ENCODE results near the gene COG4.
A peak's percentile ranks its signal among the peaks of the same experiment; 100 is the strongest.

Gene COG4

DNA sequence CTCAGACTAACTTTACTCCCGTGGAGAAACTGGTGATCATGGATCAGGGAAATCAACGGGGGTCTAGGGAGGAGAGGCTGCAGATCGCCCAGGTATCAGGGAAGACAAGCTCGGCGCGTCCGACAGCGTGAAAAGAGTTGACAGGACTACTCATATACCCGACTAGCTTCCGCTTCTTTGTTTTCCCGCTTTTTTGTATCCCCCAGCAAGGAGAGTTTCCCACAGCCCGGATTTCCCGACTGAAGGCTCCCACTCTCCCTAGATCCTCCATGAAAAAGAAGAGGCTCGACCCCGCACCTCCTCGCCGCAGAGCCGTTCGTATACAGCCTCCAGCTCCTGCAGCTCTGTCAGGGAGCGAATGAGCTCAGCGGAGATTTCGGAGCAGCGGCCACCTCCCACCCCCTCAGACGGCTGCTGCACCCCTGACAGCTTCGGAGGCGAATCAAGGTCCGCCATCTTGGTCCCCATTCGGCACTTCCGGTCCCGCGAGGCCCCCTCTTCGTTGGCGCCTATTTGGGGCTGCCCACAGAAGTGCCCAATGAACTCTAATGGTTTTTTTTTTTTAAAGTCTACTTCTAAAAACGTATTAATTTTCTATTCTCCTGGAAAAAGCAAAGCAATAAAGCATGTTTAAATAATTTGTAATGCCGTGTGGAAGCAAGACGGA, at the start of gene COG4:
TSS of gene COG4 (minus strand) at position 479 of the 667 bp plus-strand sequence. CDS start at position 468, 11 bp downstream.
- H3K36me3 ChIP-seq (ENCODE audit: insufficient read depth, low read length): peaks cover 14% of the 10 kb centered on the region
- H3K9ac ChIP-seq (ENCODE audit: low read depth, low read length): peak within 1 kb of the TSS; percentile 100
- no peaks in the 10 kb centered on the region for H3K9me3 ChIP-seq (ENCODE audit: control insufficient read depth, insufficient read depth, low read length)
- H3K4me1 ChIP-seq (ENCODE audit: insufficient read depth, low read length): peaks cover 14% of the 10 kb centered on the region; the same call in 1 of the 2 replicates

DNA sequence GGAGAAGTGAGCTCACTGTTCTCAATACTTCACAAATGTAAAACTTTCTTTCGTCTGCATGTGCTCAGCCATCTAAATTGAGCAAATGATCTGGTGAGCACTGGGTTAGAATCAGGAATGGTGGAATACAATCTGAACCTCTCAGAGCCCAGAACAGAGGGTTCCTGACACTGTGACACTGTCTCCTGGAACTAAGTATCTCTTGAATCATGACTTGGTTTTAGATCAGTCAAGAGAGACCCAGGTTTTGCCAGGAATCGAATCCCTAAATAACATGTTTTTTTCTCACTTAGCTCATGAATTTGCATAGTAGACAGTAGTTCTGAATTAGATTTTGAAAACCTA, 49.5 kb upstream of the COG4 start:
- H3K36me3 ChIP-seq (ENCODE audit: insufficient read depth, low read length): peaks cover 44% of the 10 kb centered on the region
- H3K4me1 ChIP-seq (ENCODE audit: insufficient read depth, low read length): peaks cover 14% of the 10 kb centered on the region

DNA sequence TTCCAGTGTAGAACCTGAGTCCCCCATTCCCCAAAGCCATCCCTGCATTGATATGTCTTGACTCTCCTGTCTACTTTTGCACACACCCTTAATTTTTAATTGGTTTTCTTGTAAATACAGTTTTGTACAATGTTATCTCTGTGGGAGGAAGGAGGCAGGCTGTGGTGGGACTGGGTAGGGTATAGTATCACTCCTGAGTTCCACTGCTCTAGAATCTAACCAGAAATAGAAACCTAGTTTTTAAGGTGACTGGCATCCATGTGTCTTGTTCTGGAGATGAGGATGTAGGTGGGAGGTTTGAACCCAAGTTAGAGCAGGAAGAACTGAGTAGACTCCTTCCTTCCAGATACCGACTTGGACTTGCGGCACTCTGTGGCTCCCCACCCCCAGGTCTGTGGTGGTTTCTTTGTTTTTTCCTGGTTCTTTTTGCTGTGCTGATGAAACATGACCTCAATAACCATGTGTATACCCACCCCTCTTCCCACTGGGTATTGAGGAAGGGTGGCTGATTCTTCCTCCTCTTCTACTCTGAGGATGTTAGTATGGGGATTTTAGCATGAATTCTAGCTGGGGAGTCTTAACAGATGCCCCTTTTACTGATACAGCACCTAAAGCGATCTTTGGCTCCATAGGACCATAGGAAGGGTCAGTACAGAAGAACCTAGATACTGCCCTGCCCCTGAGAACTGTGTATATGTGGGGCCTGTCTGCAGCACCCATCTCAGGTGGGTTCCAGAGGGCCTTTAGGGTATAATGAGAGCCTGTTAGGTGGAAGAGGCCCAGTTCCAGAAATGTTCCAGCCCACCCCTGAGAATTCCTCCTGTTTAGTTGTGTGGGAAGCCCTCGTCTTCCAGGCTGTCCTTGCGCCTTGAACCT, 48.9 kb upstream of the COG4 start:
- H3K9ac ChIP-seq (ENCODE audit: low read depth, low read length): no peak overlapping the region
- H3K4me1 ChIP-seq (ENCODE audit: insufficient read depth, low read length): peaks cover 14% of the 10 kb centered on the region
- H3K36me3 ChIP-seq (ENCODE audit: insufficient read depth, low read length): peaks cover 47% of the 10 kb centered on the region
- no peaks in the 10 kb centered on the region for H3K9me3 ChIP-seq (ENCODE audit: control insufficient read depth, insufficient read depth, low read length)

More for the DNA sequence above, 49.5 kb upstream of the COG4 start:
- Histone ChIP-seq H3K9ac (ENCODE audit: low read depth, low read length) (no peak overlapping the region), H3K9me3 (ENCODE audit: control insufficient read depth, insufficient read depth, low read length) (no peaks in the 10 kb centered on the region)

DNA sequence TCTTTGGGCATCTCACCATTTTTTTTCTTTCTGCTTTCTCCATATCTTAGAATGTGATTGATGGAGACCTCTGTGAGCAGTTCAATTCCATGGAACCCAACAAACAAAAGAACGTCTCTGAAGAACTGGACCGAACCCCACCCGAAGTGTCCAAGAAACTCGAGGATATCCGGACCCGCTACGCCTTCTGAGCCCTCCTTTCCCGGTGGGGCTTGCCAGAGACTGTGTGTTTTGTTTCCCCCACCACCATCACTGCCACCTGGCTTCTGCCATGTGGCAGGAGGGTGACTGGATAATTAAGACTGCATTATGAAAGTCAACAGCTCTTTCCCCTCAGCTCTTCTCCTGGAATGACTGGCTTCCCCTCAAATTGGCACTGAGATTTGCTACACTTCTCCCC, 48.3 kb upstream of the COG4 start:
- Histone ChIP-seq H3K9ac (ENCODE audit: low read depth, low read length) (no peak overlapping the region), H3K4me1 (ENCODE audit: insufficient read depth, low read length) (peaks cover 14% of the 10 kb centered on the region), H3K9me3 (ENCODE audit: control insufficient read depth, insufficient read depth, low read length) (no peaks in the 10 kb centered on the region), H3K36me3 (ENCODE audit: insufficient read depth, low read length) (peaks cover 53% of the 10 kb centered on the region)

GRCh38 chr16:70570967-70571570, 47.7 kb upstream of the COG4 start:
- H3K9ac ChIP-seq (ENCODE audit: low read depth, low read length): no peak overlapping the region
- peaks cover 10% of the 10 kb centered on the region for H3K4me1 ChIP-seq (ENCODE audit: insufficient read depth, low read length)
- H3K9me3 ChIP-seq (ENCODE audit: control insufficient read depth, insufficient read depth, low read length): no peaks in the 10 kb centered on the region
- H3K36me3 ChIP-seq (ENCODE audit: insufficient read depth, low read length): peaks cover 57% of the 10 kb centered on the region

GRCh38 chr16:70569752-70570151, 46.4 kb upstream of the COG4 start:
- no peaks in the 10 kb centered on the region for H3K9me3 ChIP-seq (ENCODE audit: control insufficient read depth, insufficient read depth, low read length)
- H3K9ac ChIP-seq (ENCODE audit: low read depth, low read length): no peak overlapping the region
- peaks cover 10% of the 10 kb centered on the region for H3K4me1 ChIP-seq (ENCODE audit: insufficient read depth, low read length)
- H3K36me3 ChIP-seq (ENCODE audit: insufficient read depth, low read length): peaks cover 67% of the 10 kb centered on the region

DNA sequence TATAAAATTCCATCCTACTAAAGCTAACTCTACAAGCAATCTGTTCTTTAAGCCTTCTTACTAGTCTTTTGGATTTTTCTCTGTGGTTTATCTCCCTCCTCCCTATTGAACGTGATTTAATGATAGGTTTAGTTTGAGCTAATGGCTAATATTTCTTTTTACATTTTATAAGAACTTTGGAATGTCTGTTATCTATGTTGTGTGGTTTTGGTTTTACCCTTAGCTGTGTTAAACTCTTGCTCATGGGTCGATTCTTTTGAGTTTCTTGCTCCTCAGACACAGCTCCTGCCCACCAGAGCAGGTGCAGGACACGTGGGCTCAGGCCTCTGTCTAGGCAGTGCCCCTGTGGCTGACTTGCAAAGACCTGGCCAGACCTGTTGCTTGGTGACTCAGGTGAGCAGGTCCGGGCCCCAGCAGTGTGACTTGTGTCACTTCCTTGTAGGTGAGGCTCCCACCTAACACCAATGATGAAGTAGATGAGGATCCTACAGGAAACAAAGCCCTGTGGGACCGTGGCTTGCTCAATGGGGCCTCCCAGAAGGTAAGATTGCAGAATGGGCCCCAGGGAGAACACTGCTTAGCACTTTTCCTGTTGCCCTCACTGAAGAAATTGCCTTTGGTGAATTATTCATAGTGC, 45.4 kb upstream of the COG4 start:
- Histone ChIP-seq H3K9ac (ENCODE audit: low read depth, low read length) (no peak overlapping the region), H3K9me3 (ENCODE audit: control insufficient read depth, insufficient read depth, low read length) (no peaks in the 10 kb centered on the region), H3K36me3 (ENCODE audit: insufficient read depth, low read length) (peaks cover 74% of the 10 kb centered on the region), H3K4me1 (ENCODE audit: insufficient read depth, low read length) (peaks cover 10% of the 10 kb centered on the region)

- Histone ChIP-seq H3K9ac (ENCODE audit: low read depth, low read length) (no peak overlapping the region), H3K9me3 (ENCODE audit: control insufficient read depth, insufficient read depth, low read length) (no peaks in the 10 kb centered on the region), H3K4me1 (ENCODE audit: insufficient read depth, low read length) (no peaks in the 10 kb centered on the region), H3K36me3 (ENCODE audit: insufficient read depth, low read length) (peaks cover 88% of the 10 kb centered on the region)
These were observed 41.7 kb upstream of the COG4 start for GRCh38 chr16:70565053-70565452.

DNA sequence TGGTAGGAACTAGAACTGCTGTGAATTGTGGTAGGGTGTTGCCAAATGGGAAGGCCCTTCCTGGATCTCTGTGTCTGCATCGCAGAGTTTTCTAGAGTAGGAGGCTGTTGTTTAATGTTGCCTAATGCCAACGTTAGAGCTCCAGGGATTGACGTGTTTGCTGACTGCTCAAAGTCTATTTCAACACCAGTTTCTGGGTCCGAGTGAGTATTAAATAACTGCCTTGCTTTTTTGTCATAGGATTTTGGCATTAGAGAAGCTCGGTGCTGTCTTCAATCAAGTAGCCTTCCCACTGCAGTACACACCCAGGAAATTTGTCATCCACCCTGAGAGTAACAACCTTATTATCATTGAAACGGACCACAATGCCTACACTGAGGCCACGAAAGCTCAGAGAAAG, 40.3 kb upstream of the COG4 start:
- no peaks in the 10 kb centered on the region for H3K4me1 ChIP-seq (ENCODE audit: insufficient read depth, low read length)
- no peak overlapping the region for H3K9ac ChIP-seq (ENCODE audit: low read depth, low read length)
- H3K36me3 ChIP-seq (ENCODE audit: insufficient read depth, low read length): peaks cover 86% of the 10 kb centered on the region
- no peaks in the 10 kb centered on the region for H3K9me3 ChIP-seq (ENCODE audit: control insufficient read depth, insufficient read depth, low read length)

GRCh38 chr16:70561623-70562022, 38.3 kb upstream of the COG4 start:
- H3K36me3 ChIP-seq (ENCODE audit: insufficient read depth, low read length): peaks cover 78% of the 10 kb centered on the region
- no peak overlapping the region for H3K9ac ChIP-seq (ENCODE audit: low read depth, low read length)
- H3K4me1 ChIP-seq (ENCODE audit: insufficient read depth, low read length): no peaks in the 10 kb centered on the region
- no peaks in the 10 kb centered on the region for H3K9me3 ChIP-seq (ENCODE audit: control insufficient read depth, insufficient read depth, low read length)

DNA sequence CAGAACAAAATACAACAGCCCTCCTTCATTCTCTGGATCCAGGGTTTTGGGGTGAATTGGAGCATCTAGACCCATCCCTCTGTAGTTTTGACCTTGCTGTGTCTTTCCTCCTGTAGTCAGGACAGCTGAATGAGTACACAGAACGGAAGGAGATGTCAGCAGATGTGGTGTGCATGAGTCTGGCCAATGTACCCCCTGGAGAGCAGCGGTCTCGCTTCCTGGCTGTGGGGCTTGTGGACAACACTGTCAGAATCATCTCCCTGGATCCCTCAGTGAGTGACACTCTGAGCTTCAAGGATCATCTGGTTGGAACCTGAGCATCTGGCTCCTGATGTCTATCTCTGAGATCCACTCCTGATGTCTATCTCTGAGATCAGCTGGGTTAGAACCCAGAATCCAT, 32.7 kb upstream of the COG4 start:
- 0 out of 2 replicates have a peak, but pooled peaks cover 6% of the 10 kb centered on the region for H3K4me1 ChIP-seq (ENCODE audit: insufficient read depth, low read length)
- H3K9me3 ChIP-seq (ENCODE audit: control insufficient read depth, insufficient read depth, low read length): no peaks in the 10 kb centered on the region
- H3K9ac ChIP-seq (ENCODE audit: low read depth, low read length): no peak overlapping the region
- peaks cover 70% of the 10 kb centered on the region for H3K36me3 ChIP-seq (ENCODE audit: insufficient read depth, low read length)

DNA sequence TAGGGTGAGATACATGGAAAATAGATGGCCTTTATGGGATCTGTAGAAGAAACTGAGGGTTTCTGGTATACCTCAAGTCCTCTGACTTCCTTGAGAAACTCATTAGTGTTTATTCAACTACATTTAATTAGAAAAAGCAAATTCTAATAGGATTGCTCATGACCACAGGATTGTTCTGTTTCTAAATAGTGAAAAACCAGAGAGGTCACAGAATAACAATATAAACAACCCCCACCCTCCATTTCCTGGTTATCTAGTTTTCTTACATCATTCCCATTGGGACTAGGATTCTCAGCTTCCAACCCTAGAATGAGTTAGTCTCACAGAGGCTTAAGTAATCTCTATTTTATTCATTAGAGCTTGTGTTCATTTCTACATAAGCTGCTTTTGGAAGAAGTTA, 30.3 kb upstream of the COG4 start:
- Histone ChIP-seq H3K36me3 (ENCODE audit: insufficient read depth, low read length) (peaks cover 66% of the 10 kb centered on the region), H3K4me1 (ENCODE audit: insufficient read depth, low read length) (0 out of 2 replicates have a peak, but pooled peaks cover 6% of the 10 kb centered on the region)

GRCh38 chr16:70552675-70553074, 29.3 kb upstream of the COG4 start:
- Histone ChIP-seq H3K9me3 (ENCODE audit: control insufficient read depth, insufficient read depth, low read length) (no peaks in the 10 kb centered on the region), H3K9ac (ENCODE audit: low read depth, low read length) (no peak overlapping the region), H3K36me3 (ENCODE audit: insufficient read depth, low read length) (peaks cover 69% of the 10 kb centered on the region), H3K4me1 (ENCODE audit: insufficient read depth, low read length) (0 out of 2 replicates have a peak, but pooled peaks cover 6% of the 10 kb centered on the region)

More for the DNA sequence above, 30.3 kb upstream of the COG4 start:
- Histone ChIP-seq H3K9ac (ENCODE audit: low read depth, low read length) (no peak overlapping the region), H3K9me3 (ENCODE audit: control insufficient read depth, insufficient read depth, low read length) (no peaks in the 10 kb centered on the region)

- Histone ChIP-seq H3K36me3 (ENCODE audit: insufficient read depth, low read length) (peaks cover 69% of the 10 kb centered on the region), H3K9ac (ENCODE audit: low read depth, low read length) (no peak overlapping the region), H3K9me3 (ENCODE audit: control insufficient read depth, insufficient read depth, low read length) (no peaks in the 10 kb centered on the region), H3K4me1 (ENCODE audit: insufficient read depth, low read length) (0 out of 2 replicates have a peak, but pooled peaks cover 6% of the 10 kb centered on the region)
These were observed 28.4 kb upstream of the COG4 start for GRCh38 chr16:70551788-70552187.
